Right renal pelvis (tissue), 4 donors: Measurements from ENCODE around the gene SNX5. TPM values are rescaled to one million over a fixed set of nuclear protein-coding genes. Genes with fewer than 3 reads are reported as not detected.

Source experiments
- DNase-seq, 4 donors: peaks; one replicate each; pipeline ENCODE4 v3.0.0-alpha.2; 2013; ENCODE audit warnings: low read depth in 4 of 4, low spot score in 3 of 4, missing footprints in 1 of 4
- polyA plus RNA-seq, 4 donors: library from polyadenylated mRNA; unstranded; fragments of 120-200 nt; gene quantifications; one replicate each; pipeline ENCODE4 v1.2.1, GENCODE V29; 2013; ENCODE audit not compliant: insufficient read length in 4 of 4

Gene SNX5
- polyA plus RNA-seq, 4 donors = 202 to 241 (median 230) TPM

GRCh38 chr20:17892189-17892938, 76.2 kb downstream of the SNX5 start:
- DNase-seq = no peak

Other genes with a start within 250 kb of the SNX5 start
- gene MGME1, start 224 bp upstream of the SNX5 start, polyA plus RNA-seq = 10 to 100 TPM; 37.1 to 46.2 (median 44.1) TPM
- 1 to 10 TPM in 2 of 4 donors, under 1 TPM in 2; 0.93 to 1.4 (median 1.0) TPM for gene OVOL2, start 89.1 kb upstream of the SNX5 start, polyA plus RNA-seq
- gene KAT14, start 169.1 kb upstream of the SNX5 start, polyA plus RNA-seq = 10 to 100 TPM; 25.7 to 29.4 (median 27.4) TPM
- 10 to 100 TPM; 16.6 to 22.4 (median 18.1) TPM for gene PET117, start 169.1 kb upstream of the SNX5 start, polyA plus RNA-seq